Activated CD4-positive, alpha-beta T cell treated with anti-CD3 and anti-CD28 coated beads for 4 hours (primary cell): Measurements from ENCODE around the gene HS1BP3.

Experiments
- DNase-seq, 2 donors: peaks; one replicate each; pipeline ENCODE4 v3.0.0-alpha.2; 2020

HS1BP3 gene

DNA sequence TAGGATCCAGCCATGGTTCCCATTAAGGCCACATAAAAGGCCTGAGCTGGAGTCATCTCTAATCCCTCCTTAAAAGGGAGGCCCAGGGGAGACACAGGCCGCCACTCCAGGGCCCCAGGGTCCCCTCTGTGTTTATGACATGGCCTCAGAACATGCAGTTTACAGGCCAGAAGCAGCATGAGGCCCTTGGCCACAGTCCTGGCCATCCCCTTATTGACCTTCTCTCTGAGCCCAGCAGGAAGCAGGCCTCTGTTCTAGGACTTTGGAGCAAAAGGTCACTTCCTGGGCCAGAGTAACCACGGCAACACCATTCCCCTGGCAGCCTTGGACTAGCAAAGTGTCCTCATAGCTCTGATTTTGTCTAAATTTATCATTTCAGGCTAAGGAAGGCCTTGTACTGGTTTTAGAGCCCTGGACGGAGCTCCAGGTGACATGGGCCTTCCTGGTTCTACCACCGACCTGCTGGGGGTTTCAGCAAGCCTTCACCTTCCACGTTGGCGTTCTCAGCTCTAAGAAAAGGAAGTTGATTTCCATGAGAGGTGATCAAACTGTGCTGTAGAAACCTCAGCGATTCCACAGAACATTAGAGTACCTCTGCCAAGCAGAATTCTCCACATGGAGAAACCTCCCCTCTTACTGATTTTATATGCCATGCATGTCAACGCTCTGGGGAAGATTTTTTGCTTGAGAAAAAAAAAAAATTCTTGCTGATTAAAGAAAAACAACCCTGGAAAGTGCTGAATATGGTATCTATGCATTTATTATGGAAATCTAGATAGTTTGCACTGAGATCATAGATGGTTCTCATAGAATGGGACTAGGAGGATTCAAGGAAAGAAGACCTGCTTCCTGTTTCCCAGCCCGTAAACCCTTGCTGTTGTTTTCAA, 53.7 kb downstream of the HS1BP3 start:
- no peak for DNase-seq

DNA sequence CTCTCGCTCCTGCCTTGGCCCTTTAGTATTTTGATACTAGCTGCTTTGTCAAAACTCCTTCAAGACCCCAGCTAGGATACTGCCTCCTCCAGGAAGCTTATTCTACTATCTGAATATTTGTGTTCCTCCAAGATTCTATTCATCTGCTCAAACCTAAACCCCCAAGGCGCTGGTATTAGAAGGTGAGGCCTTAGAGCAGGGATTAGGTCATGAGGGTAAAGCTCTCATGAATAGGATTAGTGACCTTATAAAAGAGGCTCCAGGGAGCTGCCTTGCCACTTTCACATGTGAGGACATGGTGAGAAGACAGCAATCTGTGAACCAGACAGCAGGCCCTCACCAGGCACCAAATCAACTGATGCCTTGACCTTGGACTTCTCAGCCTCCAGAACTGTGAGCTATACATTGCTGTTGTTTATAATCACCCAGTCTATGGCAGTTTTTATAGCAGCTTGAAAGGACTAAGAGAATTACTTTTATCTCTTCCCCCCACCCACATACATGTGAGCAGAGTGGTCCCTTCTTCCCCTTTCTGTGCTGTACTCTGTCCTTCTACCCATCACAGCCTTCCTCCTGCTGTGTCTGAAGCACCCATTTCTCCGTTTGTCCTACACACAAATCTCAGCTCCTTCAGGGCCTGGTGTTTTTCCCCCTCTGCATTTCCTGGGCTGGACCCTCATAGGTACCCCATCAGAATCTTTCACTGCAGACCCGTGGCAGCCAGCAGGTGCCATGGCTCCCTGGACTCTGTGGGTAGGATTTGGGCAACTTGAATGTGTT, 54.5 kb downstream of the HS1BP3 start:
- DNase-seq: no peak

- DNase-seq: no peak
Observed at GRCh38 chr2:20595439-20596192, 55.3 kb downstream of the HS1BP3 start.

- no peak for DNase-seq
Observed at GRCh38 chr2:20594957-20595356, 55.9 kb downstream of the HS1BP3 start.

DNA sequence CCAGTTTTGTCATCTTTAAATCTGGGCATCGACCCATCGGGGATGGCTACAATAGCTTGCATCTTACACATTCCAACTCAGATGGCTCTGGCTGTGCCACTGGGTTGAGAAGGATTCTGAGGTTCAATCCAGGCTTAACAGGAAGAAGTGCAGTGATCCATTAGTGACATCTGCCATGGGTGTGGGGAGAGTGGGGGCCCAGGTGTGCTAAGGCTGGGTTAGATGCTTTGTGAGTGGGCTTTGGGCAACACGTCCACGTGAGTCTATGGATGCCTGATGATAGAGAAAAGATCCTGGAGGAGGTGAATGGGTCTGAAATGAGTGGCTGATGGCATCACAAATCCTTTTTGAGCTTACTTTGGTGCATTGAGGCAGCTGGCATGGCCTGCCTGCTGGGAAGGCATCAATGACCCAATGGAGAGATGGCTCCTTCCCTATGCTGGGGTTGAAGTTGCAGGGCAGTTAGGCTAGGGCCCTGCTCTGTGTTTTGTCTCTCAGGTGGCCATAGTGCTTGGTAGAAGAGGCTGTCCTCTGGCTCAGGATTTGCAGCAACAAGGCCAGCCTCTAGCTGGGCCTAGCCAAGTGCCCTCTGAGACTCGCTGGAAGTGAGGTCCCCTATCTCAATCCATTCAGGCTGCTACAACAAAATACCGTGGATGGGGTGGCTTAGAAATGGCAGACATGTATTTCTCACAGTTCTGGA, 56.7 kb downstream of the HS1BP3 start:
- no peak for DNase-seq

GRCh38 chr2:20593072-20594034, 57.5 kb downstream of the HS1BP3 start:
- no peak for DNase-seq

DNA sequence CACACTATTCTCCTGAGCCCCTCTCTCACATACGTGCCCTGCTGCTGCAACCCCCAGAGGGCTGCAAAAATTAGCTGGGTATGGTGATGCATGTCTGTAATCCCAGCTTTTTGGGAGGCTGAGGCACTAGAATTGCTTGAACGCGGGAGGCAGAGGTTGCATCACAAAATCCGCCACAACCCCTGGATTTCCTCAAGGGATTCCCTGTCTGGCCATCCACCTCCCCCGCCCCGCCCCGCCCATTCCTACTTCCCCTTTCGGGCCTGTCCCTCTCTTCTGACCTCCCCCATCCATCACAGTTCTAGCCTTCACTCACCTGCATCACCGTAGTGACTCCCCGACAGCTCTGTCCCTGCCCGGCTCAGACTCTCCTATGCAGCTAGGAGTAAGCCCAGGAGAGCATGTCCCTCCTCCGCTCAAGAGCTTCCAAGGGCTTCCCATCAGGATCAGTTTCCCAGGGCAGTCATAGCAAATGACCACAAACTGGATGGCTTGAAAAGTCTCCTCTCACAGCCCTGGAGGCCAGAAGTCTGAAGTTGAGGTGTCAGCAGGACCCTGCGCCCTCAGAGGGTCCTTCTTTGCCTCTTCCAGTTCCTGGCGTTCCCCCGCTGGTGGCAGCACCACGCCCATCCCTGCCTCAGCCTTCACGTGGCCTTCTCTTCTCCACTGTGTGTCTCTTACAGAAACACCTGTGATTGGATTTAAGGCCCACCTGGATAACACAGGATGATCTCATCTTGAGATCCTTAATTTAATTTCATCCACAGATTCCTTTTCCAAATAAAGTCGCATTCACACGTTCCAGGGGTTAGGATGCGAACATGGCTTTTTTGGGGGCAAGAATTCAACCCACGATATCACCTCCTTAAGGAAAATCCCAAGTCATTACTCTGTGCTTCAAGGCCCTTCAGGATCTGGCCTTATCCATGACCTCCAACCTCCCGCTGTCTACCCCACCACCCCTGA, 58.5 kb downstream of the HS1BP3 start:
- DNase-seq: no peak

DNA sequence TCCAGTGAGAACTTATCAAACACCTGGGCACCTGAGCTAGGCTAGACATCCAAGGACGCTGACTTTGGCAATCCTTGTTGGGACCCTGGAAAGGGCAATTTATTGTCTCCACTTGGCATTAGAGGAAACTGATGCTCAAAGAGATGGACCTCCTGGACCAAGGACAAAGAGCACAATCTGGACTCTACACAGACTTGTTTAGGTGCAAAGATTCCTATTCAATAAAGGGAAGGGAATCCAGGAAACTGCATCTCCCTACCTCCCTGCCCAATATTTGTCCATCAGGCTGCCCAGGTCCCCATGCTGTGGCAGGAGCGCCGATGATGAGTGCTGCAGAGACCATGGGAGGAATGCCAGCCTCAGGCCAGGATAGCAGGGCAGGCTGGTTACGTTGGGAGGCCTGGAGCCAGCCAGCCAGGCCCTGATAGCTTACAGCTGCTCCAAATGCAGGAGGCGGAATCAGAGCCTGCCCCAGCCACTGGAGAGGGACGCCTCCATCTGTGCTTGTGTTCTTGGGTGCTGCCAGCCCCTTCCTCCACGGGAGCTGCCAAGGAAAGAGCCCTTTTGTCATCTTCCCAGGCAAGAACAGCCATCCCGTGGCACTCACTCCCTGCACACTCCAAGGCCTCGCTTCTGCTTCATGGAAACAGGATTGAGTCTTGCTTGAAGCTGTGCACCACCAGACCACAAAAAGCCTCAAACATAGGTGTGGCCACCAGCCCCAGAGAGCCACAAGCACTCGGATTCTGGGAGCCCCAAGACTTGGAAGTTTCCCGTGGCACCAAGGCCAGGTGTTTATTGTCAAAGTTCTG, 60.0 kb downstream of the HS1BP3 start:
- DNase-seq: no peak

- DNase-seq: no peak
Observed at GRCh38 chr2:20589975-20590703, 60.8 kb downstream of the HS1BP3 start.

- DNase-seq: no peak
Observed at GRCh38 chr2:20588918-20589871, 61.7 kb downstream of the HS1BP3 start.

GRCh38 chr2:20585710-20586594, 64.9 kb downstream of the HS1BP3 start:
- DNase-seq: no peak

DNA sequence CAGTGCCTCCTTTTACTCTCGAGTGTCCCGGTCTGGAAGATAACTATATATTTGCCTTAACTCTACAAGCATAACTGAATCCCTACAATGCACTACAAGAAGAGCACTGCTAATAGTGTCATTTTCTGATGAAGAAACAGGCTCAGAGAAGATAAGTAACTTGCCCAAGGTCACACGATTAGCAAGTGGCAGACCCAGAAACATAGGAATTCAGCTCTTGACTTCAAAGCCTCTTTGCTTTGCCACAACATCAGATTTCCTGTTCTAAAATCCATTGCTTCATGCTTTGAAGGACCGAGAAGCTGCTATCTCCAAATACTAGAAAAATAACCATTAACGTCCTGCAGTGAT, 65.6 kb downstream of the HS1BP3 start:
- DNase-seq: no peak

DNA sequence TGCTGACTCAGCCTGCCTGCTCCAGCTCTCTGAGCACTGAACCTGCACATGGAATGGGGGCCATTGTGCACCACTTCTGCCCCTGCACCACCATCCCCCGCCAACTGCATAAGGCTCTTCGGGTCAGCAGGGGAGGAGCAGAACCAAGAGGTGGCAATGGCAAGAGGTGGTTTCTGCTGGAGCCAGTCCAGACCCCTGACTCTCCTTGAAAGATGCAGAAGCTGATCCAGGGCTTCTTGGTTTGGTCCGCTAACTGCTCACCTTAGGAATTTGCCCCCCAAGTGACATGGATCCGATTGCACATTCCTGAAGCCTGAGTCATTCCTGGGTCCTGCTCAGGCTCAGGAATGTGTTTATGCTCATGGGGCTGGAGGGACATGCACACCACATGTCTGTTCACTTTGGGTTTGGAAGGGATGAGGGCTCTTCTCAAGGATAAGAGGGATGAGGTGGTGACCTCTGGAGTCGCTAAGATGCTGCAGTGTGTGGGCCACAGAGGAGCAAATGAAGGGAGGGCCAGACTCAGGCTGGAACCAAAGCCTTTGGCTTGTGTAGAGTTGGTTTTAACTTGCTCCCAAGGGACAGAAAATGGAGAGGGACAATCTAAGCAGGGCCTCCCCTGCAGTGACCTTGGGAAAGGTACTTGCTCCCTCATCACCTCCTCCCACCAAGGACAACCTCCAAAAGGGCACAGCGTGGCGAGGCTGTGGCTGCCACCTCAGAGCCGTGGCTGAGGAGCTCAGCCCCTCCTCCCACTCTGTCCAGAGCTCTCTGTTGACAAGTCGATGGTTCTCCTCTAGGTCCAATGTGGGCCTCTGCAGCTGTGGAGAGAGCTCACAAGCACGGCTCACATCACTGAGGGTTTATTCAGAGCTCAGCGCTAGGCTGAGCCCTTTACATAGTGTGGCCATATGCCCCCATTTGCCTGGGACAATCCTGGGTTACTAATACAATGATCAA, 66.2 kb downstream of the HS1BP3 start:
- no peak for DNase-seq

DNA sequence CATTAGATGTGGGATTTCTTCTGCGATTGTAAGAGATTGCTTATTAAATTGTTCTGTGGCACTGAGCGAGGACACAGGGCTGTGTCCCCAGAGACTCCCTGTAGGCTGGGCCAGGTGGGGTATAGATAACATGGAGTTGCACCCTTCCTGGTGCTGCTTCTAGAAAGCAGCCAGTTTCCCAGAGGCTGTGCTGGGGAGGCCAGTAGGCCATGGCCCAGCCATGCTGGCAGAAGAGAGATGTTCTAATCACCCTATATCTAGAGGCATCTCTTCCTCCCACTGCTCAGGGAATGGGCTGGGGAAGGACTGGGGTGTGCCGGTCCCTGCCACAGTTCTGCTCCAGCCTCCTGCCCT, 66.9 kb downstream of the HS1BP3 start:
- no peak for DNase-seq

GRCh38 chr2:20583425-20583881, 67.4 kb downstream of the HS1BP3 start:
- DNase-seq: no peak
